ENCODE data around the gene ZNF337.
"Not testable (repeated sequence)": the region's sequence is repeated elsewhere in the genome, so short reads cannot be mapped to it uniquely, and the experiment has no call there.

Gene ZNF337

GRCh38 chr20:25644814-25645213, 51.8 kb downstream of the ZNF337 start:
- no peak for DNase-seq
- no peak overlapping the region for H3K27ac Mint-ChIP-seq
- H3K9me3 Mint-ChIP-seq = peaks cover 33% of the 10 kb centered on the region
- no peak for TF ChIP-seq CTCF (IDR thresholded peaks at IDR 0.05)
- H3K4me1 Mint-ChIP-seq = no peaks in the 10 kb centered on the region
- no peaks in the 10 kb centered on the region for H3K27me3 Mint-ChIP-seq (ENCODE audit: low read depth, poor library complexity)
- H3K36me3 Mint-ChIP-seq (ENCODE audit: low read depth) = peaks cover 62% of the 10 kb centered on the region
- H3K4me3 Mint-ChIP-seq = no peak overlapping the region

- Mint-ChIP-seq H3K4me3 (no peak overlapping the region), H3K9me3 (peaks cover 32% of the 10 kb centered on the region), H3K36me3 (ENCODE audit: low read depth) (peaks cover 54% of the 10 kb centered on the region), H3K27me3 (ENCODE audit: low read depth, poor library complexity) (no peaks in the 10 kb centered on the region), H3K27ac (no peak overlapping the region), H3K4me1 (no peaks in the 10 kb centered on the region)
- no peak for DNase-seq
- TF ChIP-seq CTCF (IDR thresholded peaks at IDR 0.05) = no peak
Measured at GRCh38 chr20:25643716-25644115, 52.9 kb downstream of the ZNF337 start.

GRCh38 chr20:25637247-25637646, 59.4 kb downstream of the ZNF337 start:
- H3K36me3 Mint-ChIP-seq (ENCODE audit: low read depth) = peaks cover 61% of the 10 kb centered on the region
- peaks cover 44% of the 10 kb centered on the region for H3K9me3 Mint-ChIP-seq
- H3K27ac Mint-ChIP-seq = no peak overlapping the region
- H3K4me1 Mint-ChIP-seq = no peaks in the 10 kb centered on the region
- TF ChIP-seq CTCF (IDR thresholded peaks at IDR 0.05) = no peak
- DNase-seq = no peak
- H3K4me3 Mint-ChIP-seq = no peak overlapping the region
- peaks cover 2% of the 10 kb centered on the region for H3K27me3 Mint-ChIP-seq (ENCODE audit: low read depth, poor library complexity)

GRCh38 chr20:25632940-25633790, 63.5 kb downstream of the ZNF337 start:
- Mint-ChIP-seq H3K9me3 (peaks cover 77% of the 10 kb centered on the region), H3K27me3 (ENCODE audit: low read depth, poor library complexity) (peaks cover 4% of the 10 kb centered on the region), H3K36me3 (ENCODE audit: low read depth) (peaks cover 79% of the 10 kb centered on the region), H3K4me1 (no peaks in the 10 kb centered on the region), H3K27ac (no peak overlapping the region), H3K4me3 (no peak overlapping the region)
- no peak for DNase-seq
- TF ChIP-seq CTCF (IDR thresholded peaks at IDR 0.05) = no peak

- Mint-ChIP-seq H3K4me1 (peaks cover 11% of the 10 kb centered on the region), H3K36me3 (ENCODE audit: low read depth) (peaks cover 72% of the 10 kb centered on the region), H3K9me3 (peaks cover 71% of the 10 kb centered on the region)
- H3K27me3 Mint-ChIP-seq (ENCODE audit: low read depth, poor library complexity); H3K27ac Mint-ChIP-seq; DNase-seq; H3K4me3 Mint-ChIP-seq: not testable (repeated sequence)
Measured at GRCh38 chr20:25630615-25631014, 66.0 kb downstream of the ZNF337 start.

- H3K36me3 Mint-ChIP-seq (ENCODE audit: low read depth) = peaks cover 66% of the 10 kb centered on the region
- H3K4me1 Mint-ChIP-seq = peaks cover 11% of the 10 kb centered on the region
- no peak for DNase-seq
- no peak overlapping the region for H3K4me3 Mint-ChIP-seq
- peaks cover 4% of the 10 kb centered on the region for H3K27me3 Mint-ChIP-seq (ENCODE audit: low read depth, poor library complexity)
- TF ChIP-seq CTCF (IDR thresholded peaks at IDR 0.05) = no peak
- peaks cover 65% of the 10 kb centered on the region for H3K9me3 Mint-ChIP-seq
- no peak overlapping the region for H3K27ac Mint-ChIP-seq
Measured at GRCh38 chr20:25629816-25630499, 66.7 kb downstream of the ZNF337 start.

Data from nephron progenitor cell (in vitro differentiated cells).